GM12891 (cell line): ENCODE data around the gene AMBP.

Source experiments
- DNase-seq: peaks from one replicate; pipeline ENCODE4 v3.0.0; 2011; ENCODE audit warnings: low spot score; ENCODE audit not compliant: insufficient read length
- FAIRE-seq: peaks from 2 replicates; lab custom pipeline; 2011; peaks lifted over from hg19 to GRCh38; lab: Jason Lieb, UNC
- PAX5 ChIP-seq: IDR thresholded peaks from 2 replicates; pipeline ENCODE4 v1.6.1; 2011; ENCODE audit warnings: low read length, moderate library complexity, mild to moderate bottlenecking; ENCODE audit not compliant: insufficient read depth, severe bottlenecking
- POLR2A ChIP-seq: IDR thresholded peaks from 2 replicates; pipeline ENCODE4 v1.6.1; 2011; ENCODE audit warnings: low read depth, low read length, control low read depth
- POLR2AphosphoS5 ChIP-seq: IDR thresholded peaks from 2 replicates; pipeline ENCODE4 v1.6.1; 2011; ENCODE audit warnings: low read depth, low read length, control low read depth
- POU2F2 ChIP-seq: IDR thresholded peaks from 2 replicates; pipeline ENCODE4 v1.6.1; 2011; ENCODE audit warnings: low read depth, mild to moderate bottlenecking, control low read depth, low read length, moderate library complexity
- SPI1 ChIP-seq: IDR thresholded peaks from 2 replicates; pipeline ENCODE4 v1.6.1; 2011; ENCODE audit warnings: low read depth, low read length, control low read depth
- TAF1 ChIP-seq: IDR thresholded peaks from 2 replicates; pipeline ENCODE4 v1.6.1; 2011; ENCODE audit warnings: low read depth, low read length, control low read depth

AMBP gene

GRCh38 chr9:114092336-114092735 is 14.2 kb upstream of the AMBP start:
- no peak for DNase-seq
- no peak for TF ChIP-seq POLR2AphosphoS5
- no peak for TF ChIP-seq POLR2A
- no peak for TF ChIP-seq SPI1

GRCh38 chr9:114091711-114092110 is 13.6 kb upstream of the AMBP start:
- no peak for TF ChIP-seq SPI1
- no peak for TF ChIP-seq PAX5
- no peak for TF ChIP-seq POLR2AphosphoS5
- TF ChIP-seq POLR2A, result no peak
- no peak for TF ChIP-seq TAF1
- TF ChIP-seq POU2F2, result no peak
- FAIRE-seq (no peak), DNase-seq (no peak)

More at GRCh38 chr9:114092336-114092735, 14.2 kb upstream of the AMBP start:
- FAIRE-seq, result no peak

- no peak for FAIRE-seq
Observed at GRCh38 chr9:114090798-114091197, 12.7 kb upstream of the AMBP start.

GRCh38 chr9:114089206-114089840 is 11.2 kb upstream of the AMBP start:
- TF ChIP-seq POU2F2, result no peak
- TF ChIP-seq TAF1, result no peak
- TF ChIP-seq PAX5, result no peak
- TF ChIP-seq POLR2AphosphoS5, result no peak
- no peak for TF ChIP-seq POLR2A
- no peak for TF ChIP-seq SPI1
- no peak for DNase-seq
- FAIRE-seq, result no peak

More at GRCh38 chr9:114090798-114091197, 12.7 kb upstream of the AMBP start:
- no peak for DNase-seq
- TF ChIP-seq SPI1, result no peak
- TF ChIP-seq TAF1, result no peak
- no peak for TF ChIP-seq POLR2AphosphoS5
- TF ChIP-seq POLR2A, result no peak
- no peak for TF ChIP-seq PAX5
- no peak for TF ChIP-seq POU2F2

- DNase-seq (no peak), FAIRE-seq (no peak)
- TF ChIP-seq SPI1 (no peak), TAF1 (no peak), POLR2AphosphoS5 (no peak), POLR2A (no peak), PAX5 (no peak), POU2F2 (no peak)
Observed at GRCh38 chr9:114088571-114089170, 10.6 kb upstream of the AMBP start.

- TF ChIP-seq POLR2A, result no peak
- no peak for TF ChIP-seq SPI1
- no peak for TF ChIP-seq POU2F2
- no peak for TF ChIP-seq POLR2AphosphoS5
- no peak for TF ChIP-seq TAF1
- no peak for FAIRE-seq
- DNase-seq, result no peak
Observed at GRCh38 chr9:114087721-114088120, 9.6 kb upstream of the AMBP start.

- FAIRE-seq (no peak), DNase-seq (no peak)
- no peak for TF ChIP-seq POLR2A
- TF ChIP-seq SPI1, result no peak
- TF ChIP-seq TAF1, result no peak
- TF ChIP-seq PAX5, result no peak
- TF ChIP-seq POU2F2, result no peak
- no peak for TF ChIP-seq POLR2AphosphoS5
Observed at GRCh38 chr9:114086607-114087006, 8.5 kb upstream of the AMBP start.

- no peak for TF ChIP-seq TAF1
- TF ChIP-seq SPI1, result no peak
- TF ChIP-seq POLR2A, result no peak
- no peak for TF ChIP-seq POLR2AphosphoS5
- TF ChIP-seq POU2F2, result no peak
- no peak for TF ChIP-seq PAX5
- no peak for FAIRE-seq
- no peak for DNase-seq
Observed at GRCh38 chr9:114086009-114086408, 7.9 kb upstream of the AMBP start.

- TF ChIP-seq TAF1, result no peak
- TF ChIP-seq SPI1, result no peak
- TF ChIP-seq POLR2A, result no peak
- no peak for TF ChIP-seq PAX5
- no peak for TF ChIP-seq POU2F2
- TF ChIP-seq POLR2AphosphoS5, result no peak
- no peak for FAIRE-seq
Observed at GRCh38 chr9:114085387-114085789, 7.3 kb upstream of the AMBP start.

GRCh38 chr9:114084282-114085073 is 6.4 kb upstream of the AMBP start:
- TF ChIP-seq SPI1 (no peak), POLR2AphosphoS5 (no peak), POU2F2 (no peak), TAF1 (no peak), PAX5 (no peak), POLR2A (no peak)
- DNase-seq (no peak), FAIRE-seq (no peak)

More at GRCh38 chr9:114085387-114085789, 7.3 kb upstream of the AMBP start:
- DNase-seq, result no peak
